GM21825 (cell line): ENCODE data around the gene EFHC2.
"Not testable (repeated sequence)": the region's sequence is repeated elsewhere in the genome, so short reads cannot be mapped to it uniquely, and the experiment has no call there.

Experiments used
- ATAC-seq: cut with Tn5 transposase; IDR thresholded peaks from one replicate; pipeline ENCODE4 v1.9.1; 2021; ENCODE audit warnings: mild to moderate bottlenecking, moderate library complexity; ENCODE audit not compliant: unreplicated experiment

EFHC2 gene

GRCh38 chrX:44291468-44292092 lies 51.9 kb downstream of the EFHC2 start:
- peak; percentile 74 for ATAC-seq

DNA sequence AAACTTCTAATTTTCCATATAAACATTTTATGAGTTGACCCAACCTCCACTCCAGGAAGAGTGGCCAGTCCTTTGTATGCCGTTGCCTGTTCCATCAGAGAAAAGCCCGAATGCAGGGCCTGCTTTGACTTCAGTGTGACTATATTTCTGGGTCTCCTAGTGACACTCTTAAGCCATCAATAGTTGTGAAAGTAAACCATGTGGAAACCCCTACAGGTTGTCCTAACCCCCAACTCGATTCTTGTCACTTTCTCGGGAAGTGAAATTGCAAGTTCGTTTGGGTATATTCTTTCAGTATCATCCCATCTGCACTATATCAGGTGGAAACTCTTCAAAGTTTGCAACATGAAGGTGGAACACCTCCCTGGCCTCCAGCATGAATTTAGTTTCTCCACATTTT lies 52.8 kb downstream of the EFHC2 start:
- no peak for ATAC-seq

GRCh38 chrX:44282753-44283152 lies 60.7 kb downstream of the EFHC2 start:
- no peak for ATAC-seq

DNA sequence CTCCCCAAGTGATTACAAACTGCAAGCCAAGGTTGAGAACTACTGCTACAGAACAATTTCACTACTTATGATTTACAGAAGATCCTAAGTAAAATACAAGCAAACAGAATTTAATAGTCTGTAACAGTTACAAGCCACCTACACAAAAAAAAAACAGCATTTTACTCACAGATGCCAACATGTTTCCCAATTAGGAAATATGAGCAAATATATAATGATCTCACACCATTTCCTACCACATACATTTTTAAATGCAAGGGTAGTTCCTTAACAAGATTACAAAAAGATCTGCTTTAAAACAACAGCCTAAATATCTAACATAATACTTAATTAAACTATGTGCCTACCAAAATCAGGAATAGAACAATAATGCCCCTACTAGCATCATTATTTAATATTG lies 63.4 kb downstream of the EFHC2 start:
- no peak for ATAC-seq

- ATAC-seq, result no peak
Observed at GRCh38 chrX:44274096-44274495, 69.4 kb downstream of the EFHC2 start.

GRCh38 chrX:44267861-44268260 lies 75.6 kb downstream of the EFHC2 start:
- ATAC-seq, result no peak

GRCh38 chrX:44267116-44267515 lies 76.4 kb downstream of the EFHC2 start:
- ATAC-seq, result no peak

DNA sequence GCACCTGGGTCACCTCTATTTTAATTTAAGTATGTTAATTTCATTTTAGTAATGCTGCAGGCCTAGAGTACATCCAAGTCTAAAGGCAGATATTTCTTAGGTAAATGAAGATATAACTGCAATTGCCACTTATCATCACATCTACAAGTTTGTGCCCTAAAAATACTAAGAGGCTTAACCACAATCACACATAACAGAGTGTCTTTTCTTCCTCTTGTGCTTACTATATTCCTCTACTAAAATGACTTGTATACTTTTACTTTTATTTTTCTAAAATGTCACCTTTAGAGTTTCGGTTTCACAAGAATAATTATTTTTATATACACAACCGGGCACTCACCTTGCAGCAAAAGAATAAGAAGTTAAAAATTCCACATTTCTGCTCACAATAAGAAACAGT lies 77.9 kb downstream of the EFHC2 start:
- ATAC-seq, result no peak

DNA sequence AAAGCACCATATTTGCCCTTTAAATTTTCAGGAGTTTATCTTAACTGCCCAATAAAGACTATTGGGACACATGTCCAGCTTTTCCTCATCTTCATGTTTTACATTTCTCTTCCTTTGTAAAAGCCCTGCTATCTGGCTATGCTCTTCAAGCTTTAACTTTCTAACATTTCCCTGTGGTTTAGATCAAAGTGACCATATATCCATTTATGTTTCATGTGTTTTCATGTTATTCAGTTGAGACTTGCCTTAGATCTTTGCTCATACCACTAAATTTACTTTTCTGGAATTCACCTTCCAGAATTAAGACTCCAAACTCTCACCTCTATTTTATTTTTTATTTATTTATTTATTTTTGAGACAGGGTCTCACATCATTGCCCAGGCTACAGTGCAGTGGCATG lies 78.5 kb downstream of the EFHC2 start:
- ATAC-seq, result no peak

GRCh38 chrX:44261286-44261685 lies 82.2 kb downstream of the EFHC2 start:
- ATAC-seq, result no peak

GRCh38 chrX:44260609-44261008 lies 82.9 kb downstream of the EFHC2 start:
- ATAC-seq, result no peak

DNA sequence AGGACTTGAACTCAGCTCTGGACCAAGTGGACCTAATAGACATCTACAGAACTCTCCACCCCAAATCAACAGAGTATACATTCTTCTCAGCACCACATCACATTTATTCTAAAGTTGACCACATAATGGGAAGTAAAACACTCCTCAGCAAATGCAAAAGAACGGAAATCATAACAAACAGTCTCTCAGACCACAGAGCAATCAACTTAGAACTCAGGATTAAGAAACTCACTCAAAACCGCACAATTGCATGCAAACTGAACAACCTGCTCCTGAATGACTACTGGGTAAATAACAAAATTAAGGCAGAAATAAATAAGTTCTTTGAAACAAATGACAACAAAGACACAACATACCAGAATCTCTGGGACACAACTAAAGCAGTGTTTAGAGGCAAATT lies 87.7 kb downstream of the EFHC2 start:
- ATAC-seq, result not testable (repeated sequence)

GRCh38 chrX:44253575-44253942 lies 89.9 kb downstream of the EFHC2 start:
- ATAC-seq, result peak; percentile 20

DNA sequence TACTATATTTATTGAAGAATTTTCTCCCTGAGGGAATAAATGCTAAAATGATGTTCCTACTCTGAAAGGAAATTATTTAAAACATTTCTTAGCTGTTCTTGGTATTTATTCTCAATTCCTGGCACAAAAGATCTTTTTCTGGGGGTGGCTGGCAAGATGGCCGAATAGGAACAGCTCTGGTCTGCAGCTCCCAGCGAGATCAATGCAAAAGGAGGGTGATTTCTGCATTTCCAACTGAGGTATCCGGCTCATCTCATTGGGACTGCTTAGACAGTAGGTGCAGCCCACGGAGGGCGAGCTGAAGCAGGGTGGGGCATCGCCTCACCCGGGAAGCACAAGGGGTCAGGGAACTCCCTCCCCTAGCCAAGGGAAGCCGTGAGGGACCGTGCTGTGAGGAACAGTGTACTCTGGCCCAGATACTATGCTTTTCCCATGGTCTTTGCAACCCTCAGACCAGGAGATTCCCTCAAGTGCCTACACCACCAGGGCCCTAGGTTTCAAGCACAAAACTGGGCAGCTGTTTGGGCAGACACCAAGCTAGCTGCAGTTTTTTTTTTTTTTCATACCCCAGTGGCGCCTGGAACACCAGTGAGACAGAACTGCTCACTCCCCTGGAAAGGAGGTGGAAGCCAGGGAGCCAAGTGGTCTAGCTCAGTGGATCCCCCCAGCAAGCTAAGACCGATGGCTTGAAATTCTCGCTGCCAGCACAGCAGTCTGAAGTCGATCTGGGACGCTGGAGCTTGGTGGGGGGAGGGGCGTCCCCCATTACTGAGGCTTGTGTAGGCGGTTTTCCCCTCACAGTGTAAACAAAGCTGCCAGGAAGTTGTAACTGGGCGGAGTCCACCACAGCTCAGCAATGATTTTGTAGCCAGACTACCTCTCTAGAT lies 90.5 kb downstream of the EFHC2 start:
- peak; percentile 96 for ATAC-seq

- ATAC-seq, result no peak
Observed at GRCh38 chrX:44247468-44247867, 96.0 kb downstream of the EFHC2 start.

DNA sequence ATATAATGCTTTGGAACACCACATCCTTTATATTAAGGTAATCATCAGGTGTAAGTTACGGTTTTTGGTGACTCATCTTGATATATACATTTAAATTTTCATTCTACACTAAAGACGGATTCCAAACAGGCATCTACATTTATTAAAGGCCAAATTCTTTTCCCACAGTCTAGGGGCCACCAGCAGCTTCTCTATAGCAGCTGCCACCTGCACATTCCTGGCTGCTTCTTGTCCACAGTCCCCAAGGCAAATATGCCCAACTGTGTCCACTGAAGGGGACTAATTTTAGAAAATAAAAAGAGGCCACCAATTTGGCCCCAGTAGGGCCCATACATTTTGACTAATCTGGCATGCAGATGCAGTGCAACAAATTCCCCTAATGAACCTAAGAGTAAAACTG lies 96.6 kb downstream of the EFHC2 start:
- ATAC-seq, result no peak

- no peak for ATAC-seq
Observed at GRCh38 chrX:44245733-44246132, 97.7 kb downstream of the EFHC2 start.

GRCh38 chrX:44244008-44244407 lies 99.5 kb downstream of the EFHC2 start:
- ATAC-seq, result no peak

DNA sequence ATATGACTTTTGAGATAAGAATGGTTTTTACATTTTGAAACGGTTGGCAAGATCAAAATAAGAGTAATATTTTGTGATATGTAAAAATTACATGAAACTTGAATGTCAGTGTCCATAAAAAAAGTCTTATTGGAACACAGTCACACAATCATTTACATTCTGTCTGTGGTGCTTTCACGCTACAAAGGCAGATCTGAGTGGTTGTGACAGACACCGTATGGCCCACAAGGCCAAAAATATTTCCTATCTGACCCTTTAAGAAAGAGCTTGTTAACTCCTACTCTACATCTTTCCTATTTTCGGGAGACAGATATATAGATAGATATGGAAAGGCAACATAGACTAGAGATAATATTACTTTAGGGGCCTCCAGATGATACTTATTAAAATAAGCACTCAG lies 101.9 kb downstream of the EFHC2 start:
- no peak for ATAC-seq

DNA sequence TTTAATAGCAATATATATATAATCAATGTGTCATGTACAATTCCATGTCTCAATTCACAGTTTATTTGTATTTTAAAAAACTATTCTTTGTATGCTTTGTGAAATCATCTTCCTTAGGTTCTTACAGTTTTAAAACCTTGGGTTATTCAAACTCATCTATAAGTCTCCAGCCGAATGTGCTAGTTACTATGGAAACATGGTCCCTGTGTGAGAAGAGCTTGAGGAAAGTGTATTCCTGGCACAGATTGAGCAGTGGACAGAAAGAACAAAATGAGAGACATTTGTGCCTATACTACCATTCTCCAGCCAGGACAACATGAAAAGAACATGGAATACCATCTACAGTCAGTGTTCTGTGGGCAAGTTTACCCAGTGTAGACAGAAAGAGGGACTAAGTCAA lies 103.4 kb downstream of the EFHC2 start:
- no peak for ATAC-seq

GRCh38 chrX:44239036-44239435 lies 104.4 kb downstream of the EFHC2 start:
- ATAC-seq, result no peak

DNA sequence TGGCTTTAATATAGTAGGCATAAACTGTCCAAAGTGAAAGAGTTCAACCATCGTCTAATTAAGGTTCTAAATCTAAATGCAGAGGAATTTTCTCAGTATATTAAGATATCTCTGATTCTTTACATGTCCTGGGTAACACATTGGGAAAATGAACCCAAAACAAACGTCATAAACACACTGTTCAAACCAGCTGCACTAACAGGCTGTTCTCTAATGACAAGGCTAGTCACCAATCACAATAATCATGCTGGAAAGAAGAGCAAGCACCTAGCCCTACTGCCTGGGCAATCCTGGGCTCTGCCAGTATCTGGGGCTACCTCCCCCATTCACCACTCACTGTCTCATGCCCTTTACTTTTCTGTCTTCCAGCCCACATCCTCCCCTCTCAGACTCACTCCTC lies 107.9 kb downstream of the EFHC2 start:
- ATAC-seq, result no peak

GRCh38 chrX:44234541-44234940 lies 108.9 kb downstream of the EFHC2 start:
- ATAC-seq, result no peak
